ENCODE data around the gene EP300.
"Not testable (repeated sequence)": the region's sequence is repeated elsewhere in the genome, so short reads cannot be mapped to it uniquely, and the experiment has no call there.

The EP300 gene

GRCh38 chr22:41092023-41092817 is at the start of gene EP300:
EP300 (plus strand) TSS chr22:41092592; CDS start chr22:41093005, 413 bp downstream.
- no peak for DNase-seq

- no peak for DNase-seq
Observed at GRCh38 chr22:41043722-41044121, 48.7 kb upstream of the EP300 start.

- DNase-seq, result not testable (repeated sequence)
Observed at GRCh38 chr22:41045575-41045974, 46.8 kb upstream of the EP300 start.

- no peak for DNase-seq
Observed at GRCh38 chr22:41047801-41048211, 44.6 kb upstream of the EP300 start.

- not testable (repeated sequence) for DNase-seq
Observed at GRCh38 chr22:41048345-41048744, 44.0 kb upstream of the EP300 start.

- DNase-seq, result no peak
Observed at GRCh38 chr22:41048791-41049717, 43.3 kb upstream of the EP300 start.

- DNase-seq, result not testable (repeated sequence)
Observed at GRCh38 chr22:41049795-41050194, 42.6 kb upstream of the EP300 start.

GRCh38 chr22:41050883-41051282 is 41.5 kb upstream of the EP300 start:
- DNase-seq, result no peak

GRCh38 chr22:41052661-41053490 is 39.5 kb upstream of the EP300 start:
- DNase-seq, result no peak

GRCh38 chr22:41057076-41057475 is 35.3 kb upstream of the EP300 start:
- DNase-seq, result no peak

GRCh38 chr22:41062146-41062545 is 30.2 kb upstream of the EP300 start:
- no peak for DNase-seq

GRCh38 chr22:41064326-41064725 is 28.1 kb upstream of the EP300 start:
- DNase-seq, result not testable (repeated sequence)

GRCh38 chr22:41066341-41066740 is 26.1 kb upstream of the EP300 start:
- not testable (repeated sequence) for DNase-seq

- DNase-seq, result not testable (repeated sequence)
Observed at GRCh38 chr22:41067968-41068367, 24.4 kb upstream of the EP300 start.

GRCh38 chr22:41070665-41071331 is 21.6 kb upstream of the EP300 start:
- DNase-seq, result no peak

GRCh38 chr22:41074061-41074460 is 18.3 kb upstream of the EP300 start:
- no peak for DNase-seq

- DNase-seq, result no peak
Observed at GRCh38 chr22:41074466-41074865, 17.9 kb upstream of the EP300 start.

GRCh38 chr22:41074941-41075710 is 17.3 kb upstream of the EP300 start:
- DNase-seq, result no peak

GRCh38 chr22:41075946-41076345 is 16.4 kb upstream of the EP300 start:
- no peak for DNase-seq

- DNase-seq, result no peak
Observed at GRCh38 chr22:41076857-41077256, 15.5 kb upstream of the EP300 start.

GRCh38 chr22:41078931-41079330 is 13.5 kb upstream of the EP300 start:
- no peak for DNase-seq

Measured in NCI-H2029 treated with DMSO at 0.1 percent for 48 hours (cell line).